GM23338 (cell line): ENCODE data around the gene ADPGK. TPM values are rescaled to one million over a fixed set of nuclear protein-coding genes. Genes with fewer than 3 reads are reported as not detected.

ENCODE experiments used
- polyA plus RNA-seq: library from polyadenylated mRNA; unstranded; fragments of >200 nt; fragmentation: Nextera tagmentation; extraction: Ambion mirVana; gene quantifications from 2 replicates; pipeline ENCODE4 v1.2.1, GENCODE V29; 2016
- total RNA-seq: library from RNA; depleted of rRNA; stranded (reverse); fragments of >200 nt; shearing (Covaris generic); gene quantifications from 2 replicates; pipeline ENCODE4 v1.2.3, GENCODE V29; 2014; rRNA removed

ADPGK gene
- total and polyA plus RNA-seq, 2 experiments from 2014 or later, result 21.5 to 57.0 TPM

Other genes with a start within 250 kb of the ADPGK start
- not detected in 2 replicates for gene GOLGA6B, start 129.1 kb downstream of the ADPGK start, total RNA-seq
- gene GOLGA6B, start 129.1 kb downstream of the ADPGK start, polyA plus RNA-seq, result 0.65 TPM in 1 of 2 replicates, not detected in the other
- not detected in 2 replicates for gene HIGD2B, start 97.6 kb downstream of the ADPGK start, total RNA-seq
- 0.45 TPM in 1 of 2 replicates, not detected in the other for gene HIGD2B, start 97.6 kb downstream of the ADPGK start, polyA plus RNA-seq
- 21.2 and 40.8 TPM in 2 replicates for gene BBS4, start 97.6 kb downstream of the ADPGK start, total RNA-seq
- 18.1 and 22.2 TPM in 2 replicates for gene BBS4, start 97.6 kb downstream of the ADPGK start, polyA plus RNA-seq